NCI-H128 (cell line): ENCODE data around the gene ACO2.

Source experiments
- DNase-seq: peaks from one replicate; lab custom pipeline; 2025; ENCODE audit not compliant: unreplicated experiment; lab: John Stamatoyannopoulos, UW

Gene ACO2

GRCh38 chr22:41488076-41488475, 19.2 kb downstream of the ACO2 start:
- no peak for DNase-seq

- DNase-seq = no peak
Observed at GRCh38 chr22:41488596-41489385, 19.9 kb downstream of the ACO2 start.

- DNase-seq = no peak
Observed at GRCh38 chr22:41491374-41492100, 22.6 kb downstream of the ACO2 start.

GRCh38 chr22:41498303-41498835, 29.5 kb downstream of the ACO2 start:
- DNase-seq = no peak

GRCh38 chr22:41499624-41500280, 30.8 kb downstream of the ACO2 start:
- DNase-seq = no peak

GRCh38 chr22:41500303-41500702, 31.4 kb downstream of the ACO2 start:
- no peak for DNase-seq

GRCh38 chr22:41501209-41501608, 32.3 kb downstream of the ACO2 start:
- DNase-seq = no peak

GRCh38 chr22:41504397-41504796, 35.5 kb downstream of the ACO2 start:
- no peak for DNase-seq

- no peak for DNase-seq
Observed at GRCh38 chr22:41504816-41505215, 35.9 kb downstream of the ACO2 start.

- DNase-seq = no peak
Observed at GRCh38 chr22:41505511-41506220, 36.7 kb downstream of the ACO2 start.

GRCh38 chr22:41507330-41508063, 38.6 kb downstream of the ACO2 start:
- no peak for DNase-seq

GRCh38 chr22:41508770-41509170, 39.9 kb downstream of the ACO2 start:
- DNase-seq = no peak

- DNase-seq = no peak
Observed at GRCh38 chr22:41511521-41511968, 42.6 kb downstream of the ACO2 start.

- no peak for DNase-seq
Observed at GRCh38 chr22:41512421-41513194, 43.7 kb downstream of the ACO2 start.

GRCh38 chr22:41513391-41513790, 44.5 kb downstream of the ACO2 start:
- DNase-seq = no peak

- no peak for DNase-seq
Observed at GRCh38 chr22:41516462-41516861, 47.5 kb downstream of the ACO2 start.

- no peak for DNase-seq
Observed at GRCh38 chr22:41517172-41518047, 48.5 kb downstream of the ACO2 start.

GRCh38 chr22:41518048-41518347, 49.1 kb downstream of the ACO2 start:
- DNase-seq = no peak

GRCh38 chr22:41521126-41521525, 52.2 kb downstream of the ACO2 start:
- DNase-seq = no peak
